Measurements from ENCODE around the gene ENPP1. TPM values are rescaled to one million over a fixed set of nuclear protein-coding genes. Genes with fewer than 3 reads are reported as not detected.

Gene ENPP1
- total RNA-seq = under 1 TPM; 0.15 to 0.47 TPM

DNA sequence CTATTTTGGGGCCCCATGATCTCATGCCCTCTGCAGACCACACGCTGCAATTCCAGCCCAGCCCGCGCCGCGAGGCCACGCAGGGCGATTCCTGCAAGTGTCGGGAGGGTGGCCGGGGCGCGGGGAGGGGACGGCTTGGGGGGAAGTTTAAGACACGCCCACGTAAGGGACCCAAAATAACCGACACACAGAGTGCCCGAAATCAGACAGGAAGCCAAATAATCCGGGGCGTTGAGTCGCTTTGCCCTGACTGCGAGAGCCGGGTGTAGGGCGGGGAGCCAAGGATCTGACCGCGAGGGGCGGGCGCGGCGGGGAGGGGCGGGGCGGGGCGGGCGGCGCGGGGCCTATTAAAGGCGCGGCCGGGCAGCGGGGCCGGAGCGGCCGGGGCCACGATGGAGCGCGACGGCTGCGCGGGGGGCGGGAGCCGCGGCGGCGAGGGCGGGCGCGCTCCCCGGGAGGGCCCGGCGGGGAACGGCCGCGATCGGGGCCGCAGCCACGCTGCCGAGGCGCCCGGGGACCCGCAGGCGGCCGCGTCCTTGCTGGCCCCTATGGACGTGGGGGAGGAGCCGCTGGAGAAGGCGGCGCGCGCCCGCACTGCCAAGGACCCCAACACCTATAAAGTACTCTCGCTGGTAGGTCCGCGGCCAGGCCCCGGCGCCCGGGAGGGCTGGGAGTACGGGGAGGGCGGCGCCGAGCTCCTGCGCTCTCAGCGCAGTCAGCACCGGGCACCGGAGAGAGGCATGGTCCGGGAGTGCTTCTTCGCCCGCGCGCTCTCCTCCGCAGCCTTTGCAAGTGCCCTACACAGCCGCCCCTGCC, at the start of gene ENPP1:
TSS of gene ENPP1 (plus strand) at position 377 of the 816 bp plus-strand sequence. CDS start at position 393, 16 bp downstream.
- peak; percentile 86 for ATAC-seq
- Mint-ChIP-seq H3K4me1 (peaks cover 15% of the 10 kb centered on the region), H3K36me3 (no peaks in the 10 kb centered on the region), H3K27ac (no peak within 1 kb of the TSS), H3K9me3 (ENCODE audit: low read depth) (no peaks in the 10 kb centered on the region), H3K4me3 (peak within 1 kb of the TSS; percentile 76), H3K27me3 (peaks cover 64% of the 10 kb centered on the region)
- CTCF ChIA-PET = no interaction called here
- peak; percentile 64 for DNase-seq

DNA sequence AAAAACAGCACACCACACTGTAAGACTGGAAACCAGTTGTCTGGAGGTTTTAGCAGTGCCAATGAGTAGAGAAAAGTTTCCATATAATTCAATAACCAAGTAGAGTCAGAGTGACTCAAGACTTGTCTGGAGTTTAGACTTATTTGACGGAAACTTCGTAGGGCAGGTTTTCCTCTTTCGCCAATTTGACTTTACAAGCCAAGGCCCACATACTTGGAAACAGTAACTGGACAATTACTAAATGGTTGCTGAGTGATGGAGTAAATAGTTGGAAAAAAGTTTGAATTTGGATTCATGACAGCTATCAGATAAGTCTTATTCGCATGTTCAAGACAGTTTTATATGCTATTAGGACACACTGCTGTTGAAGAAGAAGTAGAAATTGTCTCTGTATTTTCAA, 48.9 kb upstream of the ENPP1 start:
- no peak overlapping the region for H3K4me3 Mint-ChIP-seq
- CTCF ChIA-PET = no interaction called here
- ATAC-seq = no peak
- no peaks in the 10 kb centered on the region for H3K4me1 Mint-ChIP-seq
- H3K36me3 Mint-ChIP-seq = no peaks in the 10 kb centered on the region
- no peaks in the 10 kb centered on the region for H3K9me3 Mint-ChIP-seq (ENCODE audit: low read depth)
- DNase-seq = no peak
- peaks cover 26% of the 10 kb centered on the region for H3K27me3 Mint-ChIP-seq
- no peak overlapping the region for H3K27ac Mint-ChIP-seq

DNA sequence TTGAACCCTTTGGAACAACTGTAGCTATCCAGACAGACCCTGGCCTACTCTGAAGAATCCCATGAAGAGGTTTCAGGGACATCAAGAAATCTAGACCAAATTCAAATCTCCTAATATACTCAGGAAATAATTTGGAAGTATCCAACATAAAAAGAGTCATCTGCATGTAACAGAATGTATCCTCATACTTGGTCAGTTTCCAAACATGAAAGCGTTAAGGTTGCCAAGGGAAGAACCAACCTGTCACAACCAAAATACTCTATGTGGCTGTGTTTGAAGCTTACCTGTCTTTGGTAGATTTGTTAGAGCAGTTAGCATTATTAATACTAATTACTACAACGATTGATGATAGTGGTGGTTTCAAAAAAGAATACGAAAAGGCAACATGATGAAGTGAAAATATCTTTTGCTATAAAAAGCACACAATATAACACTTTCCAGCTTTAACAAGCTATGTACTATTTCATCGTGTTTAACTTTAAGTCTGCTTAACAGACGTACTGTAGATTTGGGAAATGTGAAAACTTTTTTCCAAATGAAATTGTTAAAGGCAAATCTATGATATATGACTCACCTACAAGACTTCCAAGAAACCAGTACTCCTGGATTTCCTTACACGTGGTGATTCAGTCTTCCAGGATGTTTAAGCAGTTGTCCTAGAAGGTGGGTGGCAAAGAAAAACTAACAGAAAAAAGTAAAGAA, 46.6 kb upstream of the ENPP1 start:
- Mint-ChIP-seq H3K4me3 (no peak overlapping the region), H3K27ac (no peak overlapping the region), H3K4me1 (no peaks in the 10 kb centered on the region), H3K36me3 (no peaks in the 10 kb centered on the region), H3K27me3 (peaks cover 19% of the 10 kb centered on the region), H3K9me3 (ENCODE audit: low read depth) (no peaks in the 10 kb centered on the region)
- CTCF ChIA-PET = no interaction called here
- DNase-seq (no peak), ATAC-seq (no peak)

DNA sequence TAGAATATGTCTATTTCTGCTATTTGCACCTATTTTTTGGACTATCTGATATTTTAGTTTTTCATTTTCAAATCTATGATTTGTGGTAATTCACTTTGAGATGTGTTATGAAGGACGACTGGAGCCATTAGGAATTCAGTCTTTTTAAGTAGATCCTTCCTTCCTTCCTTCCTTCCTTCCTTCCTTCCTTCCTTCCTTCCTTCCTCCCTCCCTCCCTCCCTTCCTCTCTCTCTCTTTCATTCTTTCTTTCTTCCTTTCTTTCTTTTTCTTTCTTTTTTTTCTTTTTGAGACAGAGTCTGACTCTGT, 46.1 kb upstream of the ENPP1 start:
- H3K27ac Mint-ChIP-seq = no peak overlapping the region
- CTCF ChIA-PET = no interaction called here

DNA sequence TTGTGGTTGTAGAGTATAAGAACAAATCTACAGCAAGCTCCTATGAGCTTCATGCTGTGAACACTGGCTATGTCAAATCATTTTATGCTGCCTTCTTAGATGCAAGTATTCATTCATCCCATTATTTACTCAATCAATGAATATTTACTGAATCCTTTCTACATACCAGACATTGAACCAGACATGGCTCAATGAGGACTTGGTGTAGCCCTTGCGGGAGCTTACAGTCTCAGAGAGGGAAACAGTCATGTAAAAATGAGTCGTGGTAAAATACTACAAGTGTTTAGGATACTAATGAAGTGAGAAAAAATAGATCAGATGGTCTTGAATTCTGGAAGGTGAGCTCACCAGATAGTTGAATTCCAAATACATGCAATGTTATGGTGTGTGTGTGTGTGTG, 44.8 kb upstream of the ENPP1 start:
- Mint-ChIP-seq H3K4me3 (no peak overlapping the region), H3K27me3 (peaks cover 22% of the 10 kb centered on the region), H3K36me3 (no peaks in the 10 kb centered on the region), H3K9me3 (ENCODE audit: low read depth) (no peaks in the 10 kb centered on the region), H3K27ac (no peak overlapping the region), H3K4me1 (no peaks in the 10 kb centered on the region)
- CTCF ChIA-PET = no interaction called here
- DNase-seq (no peak), ATAC-seq (no peak)

More for the DNA sequence above, 46.1 kb upstream of the ENPP1 start:
- Mint-ChIP-seq H3K27me3 (peaks cover 19% of the 10 kb centered on the region), H3K4me3 (no peak overlapping the region), H3K36me3 (no peaks in the 10 kb centered on the region), H3K4me1 (no peaks in the 10 kb centered on the region), H3K9me3 (ENCODE audit: low read depth) (no peaks in the 10 kb centered on the region)
- DNase-seq = no peak
- ATAC-seq = no peak

DNA sequence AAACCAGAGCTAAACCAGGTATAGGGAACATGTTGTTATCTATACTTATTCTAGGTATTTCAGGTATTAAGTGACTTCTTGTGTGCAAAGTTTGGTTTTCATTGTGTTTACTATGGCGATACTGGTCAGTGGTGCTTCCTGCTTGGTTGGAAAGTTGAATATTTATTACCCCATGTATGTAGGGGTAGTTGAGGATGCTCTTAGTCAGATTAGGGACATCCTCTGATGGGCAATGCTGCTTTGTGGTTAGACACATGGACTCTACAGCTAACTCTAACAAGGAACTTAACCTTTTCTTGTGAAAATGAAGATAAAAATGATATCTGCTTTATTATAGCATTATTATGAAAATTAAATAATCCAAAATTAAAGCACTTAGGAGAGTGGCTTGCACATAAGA, 44.1 kb upstream of the ENPP1 start:
- Mint-ChIP-seq H3K4me1 (no peaks in the 10 kb centered on the region), H3K27ac (no peak overlapping the region), H3K4me3 (no peak overlapping the region), H3K9me3 (ENCODE audit: low read depth) (no peaks in the 10 kb centered on the region), H3K36me3 (no peaks in the 10 kb centered on the region), H3K27me3 (peaks cover 20% of the 10 kb centered on the region)
- ATAC-seq = no peak
- CTCF ChIA-PET = no interaction called here
- no peak for DNase-seq

DNA sequence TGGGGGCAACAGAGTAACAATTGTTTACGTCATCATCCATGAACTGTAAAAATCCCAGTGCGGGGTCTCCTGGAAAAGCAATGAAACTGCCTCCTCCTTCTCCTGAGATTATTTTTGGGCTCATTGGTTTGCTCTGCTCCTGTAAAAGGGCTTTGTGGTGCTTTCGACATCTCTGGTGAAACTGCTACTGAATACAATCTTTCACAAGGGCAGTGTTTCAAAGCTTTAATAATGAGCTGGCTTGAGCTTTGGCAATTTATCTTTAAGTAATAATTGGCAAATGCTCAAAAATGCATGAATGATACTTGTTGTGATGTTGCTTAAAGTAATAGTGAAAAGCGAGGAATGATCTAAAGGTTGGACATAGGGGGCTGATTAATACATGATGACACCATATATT, 43.5 kb upstream of the ENPP1 start:
- Mint-ChIP-seq H3K36me3 (no peaks in the 10 kb centered on the region), H3K27me3 (peaks cover 22% of the 10 kb centered on the region), H3K27ac (no peak overlapping the region), H3K4me3 (no peak overlapping the region), H3K9me3 (ENCODE audit: low read depth) (no peaks in the 10 kb centered on the region), H3K4me1 (no peaks in the 10 kb centered on the region)
- DNase-seq (no peak), ATAC-seq (no peak)
- CTCF ChIA-PET = no interaction called here

DNA sequence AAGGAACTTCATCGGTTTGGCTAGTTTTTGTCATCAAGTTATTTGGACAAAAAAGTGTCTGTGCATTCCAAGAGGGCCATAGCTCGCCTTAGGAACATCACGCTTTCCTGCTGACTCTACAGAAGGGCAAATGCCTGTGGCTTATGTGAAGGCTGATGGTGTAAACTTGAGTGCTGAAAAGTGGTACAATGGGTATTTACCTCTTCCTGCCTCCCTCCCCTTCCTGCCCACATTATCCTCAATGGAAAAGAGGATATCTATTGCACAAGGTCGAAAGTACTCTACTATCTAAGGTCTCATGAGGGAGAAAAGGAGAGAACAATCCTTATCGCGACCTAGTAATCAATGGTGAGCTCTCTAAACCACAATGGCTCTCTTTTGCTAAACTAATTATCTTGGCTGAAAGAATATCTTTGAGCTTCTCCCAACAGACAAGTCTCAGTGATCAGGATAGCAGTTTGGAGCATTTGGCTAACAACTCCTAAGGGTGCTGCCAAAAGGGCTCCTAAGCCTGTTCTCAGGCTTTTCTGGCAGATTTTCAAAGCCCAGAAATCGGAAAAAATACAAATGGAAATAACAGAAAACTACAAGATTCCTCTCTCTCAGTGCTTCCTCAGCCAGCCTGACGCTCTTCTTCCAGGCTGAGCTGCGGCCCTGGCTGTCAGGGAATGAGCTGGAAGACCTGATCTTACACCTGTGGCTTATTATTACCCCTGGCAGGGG, 42.6 kb upstream of the ENPP1 start:
- Mint-ChIP-seq H3K4me3 (no peak overlapping the region), H3K36me3 (no peaks in the 10 kb centered on the region), H3K27ac (no peak overlapping the region), H3K27me3 (peaks cover 22% of the 10 kb centered on the region), H3K9me3 (ENCODE audit: low read depth) (no peaks in the 10 kb centered on the region), H3K4me1 (no peaks in the 10 kb centered on the region)
- CTCF ChIA-PET = no interaction called here
- DNase-seq (no peak), ATAC-seq (no peak)

DNA sequence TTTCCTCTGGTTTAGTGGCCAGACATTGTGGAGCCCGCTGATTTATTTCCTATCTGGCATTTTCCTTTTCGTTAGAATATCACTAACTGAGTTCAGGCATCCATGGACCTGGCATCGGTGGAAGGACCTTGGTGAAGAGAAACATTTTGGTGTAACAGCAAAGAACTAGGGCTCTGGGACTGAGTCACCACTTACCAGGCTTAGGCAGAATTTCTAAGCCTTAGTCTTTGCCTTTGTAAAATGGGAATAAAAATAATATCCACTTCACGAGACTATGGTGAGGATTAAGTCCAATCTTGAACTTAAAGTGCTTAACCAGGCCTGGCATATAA, 42.0 kb upstream of the ENPP1 start:
- no peaks in the 10 kb centered on the region for H3K36me3 Mint-ChIP-seq
- DNase-seq (no peak), ATAC-seq (no peak)
- peaks cover 22% of the 10 kb centered on the region for H3K27me3 Mint-ChIP-seq
- CTCF ChIA-PET = no interaction called here
- no peak overlapping the region for H3K27ac Mint-ChIP-seq
- no peaks in the 10 kb centered on the region for H3K9me3 Mint-ChIP-seq (ENCODE audit: low read depth)
- H3K4me1 Mint-ChIP-seq = no peaks in the 10 kb centered on the region
- no peak overlapping the region for H3K4me3 Mint-ChIP-seq

DNA sequence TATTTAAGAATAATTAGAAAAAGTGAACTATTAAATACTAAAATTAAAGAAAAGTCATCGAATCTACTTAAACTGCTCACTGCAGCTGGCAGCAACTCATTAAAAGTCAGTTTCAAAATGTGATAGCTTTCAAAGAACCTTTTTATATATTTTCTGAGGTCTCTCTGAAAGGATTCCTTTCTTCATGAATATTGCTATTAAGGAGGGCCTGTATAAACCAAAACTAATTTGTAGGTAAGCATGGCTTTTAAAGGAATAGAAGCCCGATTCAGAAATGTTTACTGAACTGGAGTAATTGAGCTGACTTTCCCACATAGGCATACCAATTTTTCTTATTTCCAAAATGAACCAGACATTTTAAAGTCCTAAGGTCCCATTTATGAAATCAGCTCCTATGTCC, 41.2 kb upstream of the ENPP1 start:
- CTCF ChIA-PET = no interaction called here
- Mint-ChIP-seq H3K9me3 (ENCODE audit: low read depth) (no peaks in the 10 kb centered on the region), H3K4me3 (no peak overlapping the region), H3K36me3 (no peaks in the 10 kb centered on the region), H3K27ac (no peak overlapping the region), H3K4me1 (no peaks in the 10 kb centered on the region), H3K27me3 (peaks cover 24% of the 10 kb centered on the region)
- ATAC-seq (no peak), DNase-seq (no peak)

DNA sequence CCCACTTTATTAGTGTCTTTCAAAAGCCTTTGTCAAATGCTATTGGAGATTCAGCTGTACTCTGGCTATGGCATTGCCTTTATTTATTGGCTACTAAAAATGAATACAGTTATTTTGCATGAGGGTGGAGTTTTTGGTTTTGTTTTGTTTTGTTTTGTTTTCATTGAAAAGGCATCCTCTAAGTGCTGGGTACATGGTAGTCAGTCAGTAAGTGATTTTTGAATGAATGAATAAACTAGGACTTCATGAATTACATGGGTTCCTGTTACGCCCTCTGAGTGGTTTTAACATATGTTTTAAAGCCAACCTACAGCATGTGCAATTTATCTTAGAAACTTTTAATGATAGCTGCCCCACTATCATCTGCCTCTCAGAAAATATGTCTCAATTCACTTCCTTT, 38.9 kb upstream of the ENPP1 start:
- Mint-ChIP-seq H3K27ac (no peak overlapping the region), H3K27me3 (peaks cover 34% of the 10 kb centered on the region), H3K4me1 (no peaks in the 10 kb centered on the region), H3K9me3 (ENCODE audit: low read depth) (no peaks in the 10 kb centered on the region), H3K4me3 (no peak overlapping the region), H3K36me3 (no peaks in the 10 kb centered on the region)
- CTCF ChIA-PET = no interaction called here
- DNase-seq = no peak
- ATAC-seq = no peak

DNA sequence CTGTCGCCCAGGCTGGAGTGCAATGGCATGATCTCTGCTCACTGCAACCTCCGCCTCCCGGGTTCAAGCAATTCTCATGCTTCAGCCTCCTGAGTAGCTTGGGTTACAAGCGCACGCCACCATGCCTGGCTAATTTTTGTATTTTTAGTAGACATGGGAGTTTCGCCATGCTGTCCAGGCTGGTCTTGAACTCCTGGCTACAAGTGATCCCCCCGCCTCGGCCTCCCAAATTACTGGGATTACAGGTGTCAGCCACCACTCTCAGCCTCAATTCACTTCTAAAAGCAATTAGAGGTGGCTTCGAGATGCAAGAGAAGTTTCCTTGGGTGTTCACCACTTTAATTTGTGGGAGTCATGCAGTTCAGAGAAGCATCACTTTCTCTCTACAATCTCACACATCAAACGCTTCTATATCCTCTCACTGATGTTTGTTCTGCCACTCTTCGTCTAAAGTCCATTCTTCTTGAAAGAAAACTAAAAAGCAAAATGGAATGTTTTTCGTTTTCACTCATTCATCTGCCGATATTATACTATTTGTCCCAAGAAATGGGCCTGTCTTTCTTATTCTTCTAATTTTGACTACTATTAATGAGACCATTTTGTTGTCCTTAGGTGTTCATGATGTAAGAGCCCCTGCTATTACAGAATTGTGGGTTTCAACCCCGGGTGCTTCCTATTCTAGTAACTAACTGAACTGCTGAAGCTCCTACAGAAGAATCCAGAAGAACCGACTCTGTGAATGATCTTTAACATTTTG, 38.3 kb upstream of the ENPP1 start:
- H3K4me1 Mint-ChIP-seq = no peaks in the 10 kb centered on the region
- DNase-seq (no peak), ATAC-seq (no peak)
- CTCF ChIA-PET = no interaction called here
- no peaks in the 10 kb centered on the region for H3K9me3 Mint-ChIP-seq (ENCODE audit: low read depth)
- no peak overlapping the region for H3K4me3 Mint-ChIP-seq
- H3K27ac Mint-ChIP-seq = no peak overlapping the region
- H3K27me3 Mint-ChIP-seq = peaks cover 34% of the 10 kb centered on the region
- no peaks in the 10 kb centered on the region for H3K36me3 Mint-ChIP-seq

DNA sequence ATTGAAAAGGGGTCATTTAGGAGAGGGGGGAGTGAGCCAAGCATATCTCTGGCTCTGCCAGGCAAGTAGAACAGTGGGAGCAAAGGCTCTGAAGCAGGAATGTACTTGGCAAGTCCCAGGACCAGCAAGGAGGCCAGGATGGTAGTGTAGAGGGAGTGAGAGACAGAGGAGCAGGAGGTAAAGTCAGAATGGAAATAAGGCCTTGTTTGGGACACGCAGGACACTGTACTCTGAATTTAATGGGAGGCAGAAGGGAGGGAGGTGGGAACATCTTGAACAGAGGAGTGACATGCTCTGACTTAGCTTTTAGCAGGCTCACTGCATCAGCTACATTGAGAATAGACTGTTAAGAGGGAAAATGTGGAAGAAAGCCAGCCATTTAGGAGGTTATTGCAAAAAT, 37.0 kb upstream of the ENPP1 start:
- Mint-ChIP-seq H3K36me3 (no peaks in the 10 kb centered on the region), H3K4me3 (no peak overlapping the region), H3K27ac (no peak overlapping the region), H3K9me3 (ENCODE audit: low read depth) (no peaks in the 10 kb centered on the region), H3K27me3 (peaks cover 32% of the 10 kb centered on the region), H3K4me1 (no peaks in the 10 kb centered on the region)
- ATAC-seq (no peak), DNase-seq (no peak)
- CTCF ChIA-PET = no interaction called here
